Stimulated activated CD4-positive, alpha-beta T cell treated with anti-CD3 and anti-CD28 coated beads, Interleukin-15, amount 100 ng/mL, for 24 hours (primary cell): ENCODE data around the gene DPH7.
"Not testable (repeated sequence)": the region's sequence is repeated elsewhere in the genome, so short reads cannot be mapped to it uniquely, and the experiment has no call there.

Source experiments
- DNase-seq: peaks from one replicate; pipeline ENCODE4 v3.0.0-alpha.2; 2020

Gene DPH7

DNA sequence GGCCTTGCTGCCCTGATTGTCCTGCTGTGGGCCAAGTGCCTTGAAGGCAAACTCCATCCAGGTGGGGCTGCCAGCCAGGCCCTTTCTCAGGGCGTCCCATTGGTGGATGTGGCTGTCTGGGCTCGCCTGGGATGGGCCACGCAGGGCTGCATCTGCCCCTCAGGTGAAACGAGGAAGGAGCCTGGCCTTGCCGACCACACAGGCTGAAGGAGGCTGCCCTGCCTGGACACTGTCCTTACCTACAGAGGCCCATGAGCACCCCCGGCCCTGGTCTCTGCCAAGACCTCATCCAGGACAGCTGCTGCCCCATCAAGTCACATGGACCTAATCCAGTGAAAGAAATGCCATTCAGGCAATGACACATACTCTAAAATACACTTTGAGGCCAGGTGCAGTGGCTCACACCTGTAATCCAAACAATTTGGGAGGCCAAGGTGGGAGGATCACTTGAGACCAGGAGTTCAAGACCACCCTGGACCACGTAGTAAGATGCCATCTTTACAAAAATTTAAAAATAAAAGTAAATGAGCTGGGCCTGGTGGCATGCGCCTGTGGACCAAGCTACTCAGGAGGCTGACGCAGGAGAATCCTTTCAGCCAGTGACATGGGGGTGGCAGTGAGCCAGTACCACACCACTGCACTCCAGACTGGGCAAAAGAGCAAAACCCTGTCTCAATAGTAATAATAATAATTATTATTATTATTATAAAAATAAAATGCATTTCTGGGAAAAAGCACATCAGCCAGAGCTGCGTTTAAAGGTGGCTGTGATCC is 62.4 kb downstream of the DPH7 start:
- DNase-seq = no peak

GRCh38 chr9:137515338-137515724 is 63.4 kb downstream of the DPH7 start:
- no peak for DNase-seq

- DNase-seq = no peak
These were observed 63.9 kb downstream of the DPH7 start for GRCh38 chr9:137514691-137515337.

DNA sequence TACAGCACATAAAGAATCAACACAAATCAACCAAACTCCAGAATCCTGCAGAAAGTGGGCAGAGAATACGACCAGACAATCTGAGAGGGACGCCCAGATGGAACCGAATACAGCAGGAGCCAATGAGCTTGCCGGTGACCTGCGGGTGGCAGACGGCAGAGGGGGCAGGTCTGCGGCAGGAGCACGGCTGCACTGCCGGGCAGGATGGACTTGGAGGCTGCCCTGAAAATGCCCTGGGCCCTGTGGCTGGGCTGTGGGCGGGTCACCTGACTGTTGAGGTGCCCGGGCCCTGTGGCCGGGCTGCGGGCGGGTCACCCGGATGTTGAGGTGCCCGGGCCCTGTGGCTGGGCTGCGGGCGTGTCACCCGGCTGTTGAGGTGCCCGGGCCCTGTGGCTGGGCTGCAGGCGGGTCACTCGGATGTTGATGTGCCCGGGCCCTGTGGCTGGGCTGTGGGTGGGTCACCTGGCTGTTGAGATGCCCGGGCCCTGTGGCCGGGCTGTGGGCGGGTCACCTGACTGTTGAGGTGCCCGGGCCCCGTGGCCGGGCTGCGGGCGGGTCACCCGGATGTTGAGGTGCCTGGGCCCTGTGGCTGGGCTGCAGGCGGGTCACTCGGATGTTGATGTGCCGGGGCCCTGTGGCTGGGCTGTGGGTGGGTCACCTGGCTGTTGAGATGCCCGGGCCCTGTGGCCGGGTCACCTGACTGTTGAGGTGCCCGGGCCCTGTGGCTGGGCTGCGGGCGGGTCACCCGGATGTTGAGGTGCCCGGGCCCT is 64.7 kb downstream of the DPH7 start:
- not testable (repeated sequence) for DNase-seq

- not testable (repeated sequence) for DNase-seq
These were observed 65.6 kb downstream of the DPH7 start for GRCh38 chr9:137513136-137513535.

DNA sequence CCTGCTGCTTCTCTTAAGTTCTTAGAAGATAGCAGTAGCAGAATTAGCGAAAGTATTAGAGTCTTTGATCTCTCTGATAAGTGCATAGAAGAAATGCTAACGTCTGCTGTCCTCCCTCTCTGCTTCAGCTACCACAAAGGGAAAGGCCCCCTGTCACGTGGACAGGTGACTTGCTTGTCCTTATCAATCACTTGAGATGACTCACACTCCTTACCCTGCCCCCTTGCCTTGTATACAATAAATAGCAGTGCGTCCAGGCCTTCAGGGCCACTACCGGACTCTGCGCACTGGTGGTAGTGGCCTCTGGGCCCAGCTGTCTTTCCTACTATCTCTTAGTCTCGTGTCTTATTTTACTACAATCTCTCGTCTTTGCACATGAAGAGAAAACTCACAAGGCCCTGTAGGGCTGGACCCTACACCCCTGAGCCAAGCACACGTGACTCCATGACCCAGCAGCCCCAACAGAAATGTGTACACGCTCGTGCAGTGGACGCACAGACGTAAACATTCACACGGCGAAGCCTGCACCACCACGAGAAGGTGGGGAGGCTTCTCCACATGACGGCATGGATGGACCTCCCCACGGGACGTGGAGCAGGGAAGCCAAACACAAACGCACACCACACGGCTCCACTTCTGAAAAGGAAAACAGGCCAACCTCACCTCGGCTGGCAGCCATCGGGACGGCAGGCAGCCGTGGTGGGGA is 66.8 kb downstream of the DPH7 start:
- DNase-seq = no peak

- DNase-seq = not testable (repeated sequence)
These were observed 67.6 kb downstream of the DPH7 start for GRCh38 chr9:137511126-137511525.

- DNase-seq = no peak
These were observed 69.5 kb downstream of the DPH7 start for GRCh38 chr9:137509198-137509597.

DNA sequence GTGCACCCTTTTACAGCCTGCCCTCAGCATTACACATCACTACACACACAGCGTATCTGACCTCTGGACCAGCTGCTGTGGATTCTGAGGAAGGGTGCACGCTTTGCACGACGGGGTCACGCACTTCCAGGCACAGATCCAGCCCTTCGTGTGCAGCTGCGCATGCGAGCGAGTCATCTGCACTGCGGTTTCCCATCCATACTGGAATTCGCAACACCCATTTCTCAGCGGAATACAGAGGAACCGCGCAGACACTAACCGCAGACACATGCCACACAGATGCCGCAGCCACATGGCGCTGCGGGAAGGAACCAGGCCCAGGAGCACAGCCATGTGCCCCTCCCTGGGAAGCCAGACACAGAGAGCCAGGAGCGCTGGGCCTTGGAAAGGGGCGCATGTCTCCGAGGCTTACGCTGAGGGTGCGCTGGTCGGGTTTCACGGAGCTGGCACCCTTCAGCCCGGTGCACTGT is 72.0 kb downstream of the DPH7 start:
- DNase-seq = no peak

GRCh38 chr9:137506274-137506673 is 72.5 kb downstream of the DPH7 start:
- DNase-seq = no peak

GRCh38 chr9:137505421-137506140 is 73.1 kb downstream of the DPH7 start:
- no peak for DNase-seq
